Ascending aorta (tissue), 2 donors: ENCODE measurements around the gene SNAP23. TPM values are rescaled to one million over a fixed set of nuclear protein-coding genes. Genes with fewer than 3 reads are reported as not detected.

Source experiments
- DNase-seq, 2 donors: peaks; one replicate each; pipeline ENCODE4 v3.0.0-alpha.2; 2019; ENCODE audit warnings: low spot score in 2 of 2
- H3K27ac ChIP-seq, 2 donors: fragments of 200-600 bp; sonication (generic); one replicate each; pipeline ENCODE4 v1.5.1; 2016 to 2017; ENCODE audit warnings: mild to moderate bottlenecking in 1 of 2
- H3K27me3 ChIP-seq: fragments of 200-600 bp; sonication (generic); one replicate; pipeline ENCODE4 v1.5.1; 2017
- H3K36me3 ChIP-seq, 2 donors: fragments of 200-600 bp; sonication (generic); one replicate each; pipeline ENCODE4 v1.5.1; 2016
- H3K4me1 ChIP-seq, 2 donors: fragments of 200-600 bp; sonication (generic); one replicate each; pipeline ENCODE4 v1.5.1; 2016 to 2017; ENCODE audit warnings: mild to moderate bottlenecking in 1 of 2
- H3K4me3 ChIP-seq, 2 donors: fragments of 200-600 bp; sonication (generic); one replicate each; pipeline ENCODE4 v1.5.1; 2016 to 2017; ENCODE audit warnings: mild to moderate bottlenecking in 1 of 2
- H3K9me3 ChIP-seq, 2 donors: fragments of 200-600 bp; sonication (generic); one replicate each; pipeline ENCODE4 v1.5.1; 2016
- CTCF ChIP-seq, 3 experiments: fragments of 200-600 bp in 2 of 3; fragments of 450-650 bp in 1 of 3; sonication (generic) in 2 of 3; IDR thresholded peaks; one replicate each; pipeline ENCODE4 v1.5.1; 2016 to 2019; ENCODE audit warnings: antibody characterized with exemption in 3 of 3, mild to moderate bottlenecking in 1 of 3, moderate library complexity in 1 of 3
- intact Hi-C: fragments of 100-400 bp; cut with DNase I; formaldehyde crosslinking; loops from one replicate; pipeline ENCODE4 v1.15.1; 2023
- total RNA-seq: library from RNA; depleted of rRNA; stranded (reverse); fragments of >200 nt; gene quantifications from one replicate; pipeline ENCODE4 v1.1.0, GENCODE V29; 2016

The SNAP23 gene
- total RNA-seq, 1 donor from 2014 or later = 31.8 TPM

DNA sequence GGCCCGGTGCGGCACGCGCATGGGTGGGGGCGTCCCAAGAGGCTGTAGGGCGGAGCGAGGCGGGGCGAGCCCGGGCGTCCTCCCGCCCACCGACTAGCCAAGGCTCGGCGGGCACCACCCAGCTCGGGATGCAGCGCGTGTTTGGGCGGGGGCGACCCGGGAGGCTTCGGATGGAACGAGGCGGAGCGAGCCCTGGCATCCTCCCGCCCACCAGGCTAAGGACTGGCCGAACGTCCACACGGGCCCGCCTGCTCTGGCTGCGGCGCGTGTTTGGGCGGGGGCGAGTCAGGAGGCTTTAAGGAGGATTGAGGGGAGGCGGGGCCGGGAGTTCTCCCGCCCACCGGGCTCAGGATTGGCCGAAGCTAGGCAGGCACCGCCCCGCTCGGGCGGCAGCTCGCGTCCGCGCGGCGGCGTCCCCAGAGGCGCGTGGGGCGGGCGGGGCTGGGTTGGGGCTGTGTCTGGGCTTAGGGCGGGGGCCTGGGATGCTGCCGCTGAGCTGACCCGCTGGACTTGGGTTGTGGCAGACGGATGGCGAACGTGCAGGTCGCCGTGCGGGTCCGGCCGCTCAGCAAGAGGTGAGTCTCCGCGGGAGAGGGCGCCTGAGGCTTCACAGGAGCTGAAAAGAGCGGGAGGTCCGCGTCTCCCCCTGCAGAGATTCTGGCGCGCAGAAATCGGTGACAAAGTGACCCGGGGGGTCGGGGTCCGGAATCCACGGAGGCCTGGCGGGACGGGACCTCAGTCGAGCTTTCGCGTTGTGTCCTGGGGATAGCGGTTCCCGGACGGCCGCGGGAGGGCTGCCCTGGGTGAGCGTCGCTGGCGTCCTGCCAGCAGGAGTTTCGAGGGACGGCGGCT is 80.0 kb downstream of the SNAP23 start, which contains the start of gene STARD9:
Gene STARD9, plus strand, starts transcription at position 419 of the 852 bp plus-strand sequence. Its CDS starts 110 bp downstream, at position 529.
- peaks cover 0 to 19% of the 10 kb centered on the region in 2 donors for H3K4me1 ChIP-seq

GRCh38 chr15:42576040-42576594 is 80.7 kb downstream of the SNAP23 start:
- Histone ChIP-seq H3K27ac (peak overlapping the region; percentile 88 to 94), H3K9me3 (no peaks in the 10 kb centered on the region), H3K4me1 (peaks cover 0 to 25% of the 10 kb centered on the region in 2 donors), H3K36me3 (no peaks in the 10 kb centered on the region), H3K4me3 (peak overlapping the region; percentile 88 to 91), H3K27me3 (no peaks in the 10 kb centered on the region)
- TF ChIP-seq CTCF (IDR thresholded peaks at IDR 0.05) = no peak
- intact Hi-C loops = loop anchor here (5.0 kb wide), 1 partner anchor 76 kb away; no protein-coding TSS in a partner anchor
- no peak for DNase-seq

More for the DNA sequence above, 80.0 kb downstream of the SNAP23 start, which contains the start of gene STARD9:
- peak within 1 kb of the TSS; percentile 88 to 91 for H3K4me3 ChIP-seq
- intact Hi-C loops = loop anchor here (1.0 to 5.0 kb wide), 3 partner anchors 27 to 84 kb away; partner anchors contain the start of genes HAUS2, LRRC57 and ZNF106
- H3K9me3 ChIP-seq = no peaks in the 10 kb centered on the region
- DNase-seq = peak; percentile 97 to 99
- no peak for TF ChIP-seq CTCF (IDR thresholded peaks at IDR 0.05)
- no peaks in the 10 kb centered on the region for H3K36me3 ChIP-seq
- H3K27ac ChIP-seq = peak within 1 kb of the TSS; percentile 88 to 94
- no peaks in the 10 kb centered on the region for H3K27me3 ChIP-seq

DNA sequence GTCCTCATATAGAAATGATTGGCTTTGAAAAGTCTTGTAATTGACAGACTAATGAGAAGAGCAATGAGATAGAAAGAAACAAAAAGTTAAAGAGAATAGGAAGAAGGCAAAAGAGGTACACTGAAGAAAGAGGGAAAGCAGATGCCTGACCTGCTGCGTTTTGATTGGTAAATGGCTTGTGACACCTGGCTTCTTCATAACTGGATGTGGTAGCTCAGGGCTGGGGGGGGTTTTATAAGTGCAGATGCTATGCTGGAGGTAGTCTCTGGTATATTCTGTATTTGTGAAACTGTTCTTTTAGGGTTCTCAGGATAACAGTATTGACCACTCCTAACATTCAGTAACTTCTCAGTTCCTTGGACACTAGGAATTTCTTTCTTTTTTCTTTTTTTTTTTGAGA is 81.3 kb downstream of the SNAP23 start:
- no peaks in the 10 kb centered on the region for H3K27me3 ChIP-seq
- H3K36me3 ChIP-seq = no peaks in the 10 kb centered on the region
- DNase-seq = peak in 1 of 2 donors; percentile 47
- no peaks in the 10 kb centered on the region for H3K9me3 ChIP-seq
- peak overlapping the region; percentile 88 to 91 for H3K4me3 ChIP-seq
- TF ChIP-seq CTCF (IDR thresholded peaks at IDR 0.05) = no peak
- peak overlapping the region; percentile 88 to 94 for H3K27ac ChIP-seq
- H3K4me1 ChIP-seq = peaks cover 0 to 28% of the 10 kb centered on the region in 2 donors
- intact Hi-C loops = loop anchor here (5.0 kb wide), 1 partner anchor 76 kb away; no protein-coding TSS in a partner anchor

DNA sequence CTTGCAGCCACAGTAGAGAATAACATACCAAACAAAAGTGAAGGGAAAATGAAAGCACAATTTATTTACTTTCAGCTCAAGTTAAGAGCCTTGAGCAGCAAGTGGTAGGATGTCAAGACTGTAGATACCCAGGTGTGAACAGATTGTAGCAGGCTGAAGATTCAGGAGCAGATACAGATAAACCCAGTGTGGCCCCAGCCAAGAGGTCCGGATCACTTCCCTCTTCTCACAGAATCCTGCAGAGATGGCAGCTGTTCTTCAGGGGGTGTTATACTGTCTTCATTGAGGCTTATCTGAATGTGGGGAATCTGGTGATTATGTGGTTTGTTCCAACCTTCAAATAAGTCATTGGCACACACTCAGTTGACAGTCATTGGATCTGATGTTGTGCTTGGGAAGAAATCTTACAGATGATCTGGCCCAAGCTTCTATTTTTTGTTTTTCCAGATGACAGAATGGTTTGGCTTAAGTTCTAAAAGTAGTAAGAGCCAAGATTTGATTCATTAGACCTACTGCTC is 82.1 kb downstream of the SNAP23 start:
- no peaks in the 10 kb centered on the region for H3K36me3 ChIP-seq
- peak overlapping the region; percentile 40 to 91 for H3K4me3 ChIP-seq
- TF ChIP-seq CTCF (IDR thresholded peaks at IDR 0.05) = no peak
- H3K27ac ChIP-seq = peak overlapping the region; percentile 78 to 94
- DNase-seq = no peak
- H3K9me3 ChIP-seq = no peaks in the 10 kb centered on the region
- intact Hi-C loops = loop anchor here (5.0 kb wide), 1 partner anchor 75 kb away; no protein-coding TSS in a partner anchor
- peaks cover 0 to 34% of the 10 kb centered on the region in 2 donors for H3K4me1 ChIP-seq
- no peaks in the 10 kb centered on the region for H3K27me3 ChIP-seq

DNA sequence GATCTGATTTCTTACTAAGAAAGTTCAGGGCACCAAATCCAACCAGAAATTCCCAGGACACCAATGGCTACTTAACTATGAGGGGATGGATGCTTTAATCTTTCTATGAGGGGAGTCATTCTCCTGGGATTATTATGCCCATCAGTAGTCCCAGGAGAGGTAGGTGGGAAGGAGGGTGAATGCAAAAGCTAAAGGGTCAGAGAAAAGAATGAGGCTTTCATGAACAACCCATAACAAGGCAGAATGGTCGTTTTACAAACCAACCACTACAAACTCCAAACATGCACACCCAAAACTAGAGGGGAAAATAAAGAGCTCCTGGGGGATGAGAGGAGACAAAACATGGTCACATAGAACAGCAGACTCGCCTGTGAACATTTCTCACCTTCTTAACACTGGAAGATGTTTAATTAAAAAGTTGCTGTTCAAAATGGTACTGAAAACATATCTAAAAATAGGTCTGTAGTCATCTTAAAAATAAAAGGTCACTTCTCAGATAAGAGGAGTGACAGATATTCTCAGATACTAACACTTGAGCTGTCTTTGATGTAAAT is 83.6 kb downstream of the SNAP23 start:
- Histone ChIP-seq H3K4me3 (no peak overlapping the region), H3K27ac (peak overlapping the region; percentile 20 to 78), H3K9me3 (no peaks in the 10 kb centered on the region), H3K27me3 (no peaks in the 10 kb centered on the region), H3K4me1 (peaks cover 5 to 44% of the 10 kb centered on the region in 2 donors), H3K36me3 (no peaks in the 10 kb centered on the region)
- DNase-seq = no peak
- intact Hi-C loops = loop anchor here (5.0 kb wide), 1 partner anchor 73 kb away; no protein-coding TSS in a partner anchor
- TF ChIP-seq CTCF (IDR thresholded peaks at IDR 0.05) = no peak
